ENCODE results near the gene ARHGAP28.
A peak's percentile ranks its signal among the peaks of the same experiment; 100 is the strongest.

GRCh38 chr18:6719098-6719846 lies 10.2 kb upstream of the ARHGAP28 start:
- TF ChIP-seq POLR2AphosphoS5 (IDR thresholded peaks at IDR 0.05) (peak; percentile 13), POLR2A (IDR thresholded peaks at IDR 0.05) (no peak), CTCF (IDR thresholded peaks at IDR 0.05) (no peak)

All from prostate gland (tissue), 2 donors.